Liver (tissue), 3 donors: ENCODE data around the gene KDM2B.

ENCODE experiments used
- CTCF ChIP-seq: fragments of 150-350 bp; IDR thresholded peaks from 2 replicates; pipeline ENCODE4 v1.5.1; 2017; ENCODE audit warnings: improper control_type of control experiment, low read depth, low read length; ENCODE audit not compliant: missing input control
- JUND ChIP-seq, 2 donors: IDR thresholded peaks; 2 replicates each; pipeline ENCODE4 v1.6.1; 2016; ENCODE audit warnings: antibody characterized with exemption in 2 of 2
- RXRA ChIP-seq, 2 donors: IDR thresholded peaks; 2 replicates each; pipeline ENCODE4 v1.6.1; 2017 to 2018; ENCODE audit warnings: antibody characterized with exemption in 2 of 2, mild to moderate bottlenecking in 1 of 2
- YY1 ChIP-seq: IDR thresholded peaks from 2 replicates; pipeline ENCODE4 v1.6.1; 2016; ENCODE audit warnings: antibody characterized with exemption, mild to moderate bottlenecking
- donor health status: healthy.
- donor health status: healthy.

- TF ChIP-seq CTCF (no peak), RXRA (IDR thresholded peaks at IDR 0.05) (no peak), JUND (IDR thresholded peaks at IDR 0.05) (no peak), YY1 (no peak)
These were observed 6.8 kb downstream of the KDM2B start for GRCh38 chr12:121574025-121574424.
